Measurements from ENCODE around the gene SNX7. TPM values are rescaled to one million over a fixed set of nuclear protein-coding genes. Genes with fewer than 3 reads are reported as not detected.
A peak's percentile ranks its signal among the peaks of the same experiment; 100 is the strongest.

Gene SNX7
- polyA plus RNA-seq, 1 experiment, result 60.0 TPM

- Histone ChIP-seq H3K27me3 (ENCODE audit: control insufficient read depth, insufficient read depth, low read length) (no peaks in the 10 kb centered on the region), H3K4me3 (ENCODE audit: low read depth, low read length) (no peak overlapping the region), H3K27ac (ENCODE audit: low read depth, low read length) (no peak overlapping the region), H3K9me3 (ENCODE audit: control insufficient read depth, insufficient read depth, low read length) (no peaks in the 10 kb centered on the region)
- ChIA-PET POLR2A (no interaction called here), CTCF (no interaction called here)
- TF ChIP-seq CTCF (IDR thresholded peaks at IDR 0.05; ENCODE audit: low read depth, low read length), result no peak
- DNase-seq (ENCODE audit: low read depth, low spot score), result no peak
These were observed 74.2 kb downstream of the SNX7 start for GRCh38 chr1:98735756-98736155.

- Histone ChIP-seq H3K9me3 (ENCODE audit: control insufficient read depth, insufficient read depth, low read length) (no peaks in the 10 kb centered on the region), H3K27me3 (ENCODE audit: control insufficient read depth, insufficient read depth, low read length) (no peaks in the 10 kb centered on the region), H3K27ac (ENCODE audit: low read depth, low read length) (no peak overlapping the region), H3K4me3 (ENCODE audit: low read depth, low read length) (no peak overlapping the region)
- TF ChIP-seq CTCF (IDR thresholded peaks at IDR 0.05; ENCODE audit: low read depth, low read length), result no peak
- ChIA-PET POLR2A (no interaction called here), CTCF (interaction anchor here (2.7 kb wide), 1 partner anchor 12 kb away, joined by 7 read pairs; no protein-coding TSS in a partner anchor)
- no peak for DNase-seq (ENCODE audit: low read depth, low spot score)
These were observed 76.3 kb downstream of the SNX7 start for GRCh38 chr1:98737835-98738234.

- Histone ChIP-seq H3K9me3 (ENCODE audit: control insufficient read depth, insufficient read depth, low read length) (no peaks in the 10 kb centered on the region), H3K4me3 (ENCODE audit: low read depth, low read length) (no peak overlapping the region), H3K27me3 (ENCODE audit: control insufficient read depth, insufficient read depth, low read length) (no peaks in the 10 kb centered on the region), H3K27ac (ENCODE audit: low read depth, low read length) (no peak overlapping the region)
- TF ChIP-seq CTCF (IDR thresholded peaks at IDR 0.05; ENCODE audit: low read depth, low read length), result no peak
- CTCF ChIA-PET, result no interaction called here
- no peak for DNase-seq (ENCODE audit: low read depth, low spot score)
- POLR2A ChIA-PET, result no interaction called here
These were observed 78.2 kb downstream of the SNX7 start for GRCh38 chr1:98739762-98740161.

- no peak for DNase-seq (ENCODE audit: low read depth, low spot score)
- H3K27me3 ChIP-seq (ENCODE audit: control insufficient read depth, insufficient read depth, low read length), result no peaks in the 10 kb centered on the region
- no peak overlapping the region for H3K4me3 ChIP-seq (ENCODE audit: low read depth, low read length)
- H3K9me3 ChIP-seq (ENCODE audit: control insufficient read depth, insufficient read depth, low read length), result no peaks in the 10 kb centered on the region
- no peak for TF ChIP-seq CTCF (IDR thresholded peaks at IDR 0.05; ENCODE audit: low read depth, low read length)
- ChIA-PET CTCF (no interaction called here), POLR2A (no interaction called here)
- H3K27ac ChIP-seq (ENCODE audit: low read depth, low read length), result no peak overlapping the region
These were observed 79.6 kb downstream of the SNX7 start for GRCh38 chr1:98741164-98741563.

- CTCF ChIA-PET, result interaction anchor here (0.8 to 2.5 kb wide), 15 partner anchors 11 to 939 kb away, joined by 3 to 10 read pairs (median 5); partner anchors contain the start of gene SNX7
- DNase-seq (ENCODE audit: low read depth, low spot score), result no peak
- TF ChIP-seq CTCF (IDR thresholded peaks at IDR 0.05; ENCODE audit: low read depth, low read length), result peak; percentile 49
- Histone ChIP-seq H3K27me3 (ENCODE audit: control insufficient read depth, insufficient read depth, low read length) (no peaks in the 10 kb centered on the region), H3K4me3 (ENCODE audit: low read depth, low read length) (no peak overlapping the region), H3K9me3 (ENCODE audit: control insufficient read depth, insufficient read depth, low read length) (no peaks in the 10 kb centered on the region), H3K27ac (ENCODE audit: low read depth, low read length) (no peak overlapping the region)
- POLR2A ChIA-PET, result no interaction called here
These were observed 87.7 kb downstream of the SNX7 start for GRCh38 chr1:98749152-98749756.
